NOMO-1 treated with DMSO at 0.1 percent for 48 hours (cell line): ENCODE results near the gene JMJD4.
"Not testable (repeated sequence)": the region's sequence is repeated elsewhere in the genome, so short reads cannot be mapped to it uniquely, and the experiment has no call there.

ENCODE experiments used
- DNase-seq: peaks from one replicate; lab custom pipeline; 2025; ENCODE audit not compliant: unreplicated experiment; lab: John Stamatoyannopoulos, UW

Gene JMJD4

DNA sequence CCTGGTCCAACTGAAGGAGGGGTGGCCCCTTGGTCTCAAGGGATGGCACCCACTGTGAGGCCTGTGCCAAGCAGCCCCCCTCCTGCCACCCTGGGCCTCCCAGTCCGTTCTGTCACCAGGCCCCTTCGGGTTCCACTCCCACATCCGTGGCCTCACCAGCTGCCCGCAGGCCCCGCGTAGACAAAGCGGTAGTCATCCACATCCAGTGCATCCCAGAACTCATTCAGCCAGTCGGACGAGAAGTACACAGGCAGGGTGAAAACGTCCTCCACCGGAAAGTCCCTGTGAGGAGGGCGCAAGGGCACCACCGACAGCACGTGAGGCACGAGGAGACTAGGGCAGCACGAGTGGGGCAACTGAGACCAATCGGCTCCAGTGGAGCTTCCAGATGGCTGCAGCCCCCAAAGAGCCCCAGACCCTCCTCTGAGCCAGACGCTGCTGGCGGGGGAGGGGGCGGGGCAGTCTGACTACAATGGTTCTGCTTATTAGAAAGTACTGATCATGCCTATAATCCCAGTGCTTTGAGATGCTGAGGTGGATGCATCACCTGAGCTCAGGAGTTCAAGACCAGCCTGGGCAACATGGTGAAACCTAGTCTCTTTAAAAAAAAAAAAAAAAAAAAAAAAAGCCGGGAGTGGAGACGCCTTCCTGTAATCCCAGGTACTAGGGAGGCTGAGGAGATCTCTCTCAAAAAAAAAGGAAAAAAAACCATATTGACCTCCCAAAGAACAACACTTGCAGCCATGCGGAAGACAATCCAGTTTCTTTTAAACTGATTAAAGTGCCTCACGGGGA, 1.2 kb downstream of the JMJD4 start:
- no peak for DNase-seq

DNA sequence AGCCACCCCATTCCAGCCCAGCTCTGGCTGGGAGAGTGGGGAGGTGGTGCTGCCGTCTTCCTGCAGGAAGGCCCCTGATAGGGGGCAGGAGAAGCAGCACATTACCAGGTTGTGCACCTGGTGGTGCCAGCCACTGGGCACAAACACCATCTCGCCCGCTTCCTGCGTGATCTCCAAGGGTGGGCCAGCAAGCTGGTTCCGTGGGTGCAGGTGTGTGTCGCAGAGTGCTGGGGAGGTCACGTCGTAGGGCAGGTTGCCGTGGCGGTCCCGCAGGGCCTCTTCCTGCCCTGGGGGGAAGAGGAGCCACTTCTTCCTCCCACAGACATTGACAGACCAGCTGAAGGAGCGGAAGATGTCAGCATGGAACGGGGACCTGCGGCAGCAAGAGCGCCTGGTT, 1.8 kb downstream of the JMJD4 start:
- DNase-seq: no peak

GRCh38 chr1:227732586-227733308, 2.4 kb downstream of the JMJD4 start:
- no peak for DNase-seq

- DNase-seq: no peak
Observed at GRCh38 chr1:227731696-227732585, 3.2 kb downstream of the JMJD4 start.

- DNase-seq: no peak
Observed at GRCh38 chr1:227731241-227731677, 3.8 kb downstream of the JMJD4 start.

- DNase-seq: no peak
Observed at GRCh38 chr1:227730630-227731151, 4.4 kb downstream of the JMJD4 start.

DNA sequence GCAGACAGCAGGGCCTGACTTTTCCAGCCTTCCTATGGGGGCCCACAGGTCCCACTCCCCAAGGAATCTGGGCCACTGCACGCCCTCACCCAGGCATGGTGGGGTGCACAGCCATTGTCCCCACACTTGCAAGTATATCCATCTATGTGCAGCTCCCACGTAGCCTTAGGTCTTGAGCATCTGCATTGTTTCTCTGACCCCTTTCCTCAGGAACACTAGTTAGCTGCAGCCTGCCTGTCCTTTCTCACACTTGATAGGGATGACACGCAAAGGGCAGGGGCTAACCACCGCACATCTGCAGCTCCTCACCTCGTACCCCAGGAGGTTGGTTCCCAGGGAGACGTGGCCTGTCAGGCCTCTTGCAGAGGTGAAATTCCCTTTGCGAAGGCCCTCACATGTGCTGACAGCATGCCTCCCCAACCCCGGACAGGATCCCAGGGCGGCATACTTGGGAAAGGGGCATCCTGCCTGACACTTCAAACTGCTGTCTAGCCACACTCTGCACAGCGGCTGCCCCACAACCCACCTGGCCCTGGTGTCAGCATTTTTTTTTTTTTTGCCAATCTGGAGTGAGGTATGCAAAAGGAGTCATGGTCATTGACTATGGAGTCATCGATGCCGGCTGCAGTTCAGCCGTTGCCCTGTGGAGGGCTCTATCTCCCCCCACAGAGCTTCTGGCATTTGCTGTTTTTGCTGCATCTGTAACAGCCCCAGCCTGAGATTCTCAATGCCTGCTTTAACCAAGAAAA, 5.0 kb downstream of the JMJD4 start:
- peak; percentile 14 for DNase-seq

DNA sequence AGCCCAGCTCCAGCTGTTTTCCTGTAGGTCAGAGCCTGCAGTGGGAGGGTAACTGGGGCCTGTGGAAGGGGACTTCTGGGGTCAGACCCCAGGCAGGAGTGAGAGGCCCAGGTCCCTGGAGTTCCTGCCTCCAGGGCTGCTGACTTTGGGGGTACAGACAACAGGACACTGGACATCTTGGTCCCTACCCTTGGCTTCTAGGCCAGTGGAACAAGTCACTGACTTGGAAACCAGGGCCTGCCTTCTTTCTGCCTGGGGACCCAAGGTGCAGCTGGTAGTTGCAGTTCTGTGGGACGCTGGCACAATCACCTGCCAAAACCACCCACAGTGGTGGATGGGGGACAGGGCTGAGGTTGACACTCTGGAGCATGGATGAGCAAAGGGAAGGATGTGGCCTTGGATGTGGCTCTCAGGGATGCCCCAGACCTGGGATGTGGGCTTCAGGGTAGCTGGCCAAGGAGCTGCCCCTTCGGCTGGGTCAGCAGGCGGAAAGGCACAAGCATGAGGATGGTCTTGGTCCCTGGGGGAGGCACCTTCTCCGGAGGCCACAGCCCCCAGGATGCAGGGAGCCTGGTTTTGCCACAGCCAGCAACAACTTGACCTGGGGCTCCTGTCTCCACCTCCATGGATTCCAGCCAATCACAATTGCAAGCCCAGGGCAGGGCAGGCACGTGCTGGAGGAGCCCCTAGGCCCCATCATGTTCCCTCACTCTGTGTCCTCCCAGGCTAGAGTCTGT, 5.8 kb downstream of the JMJD4 start:
- DNase-seq: no peak

DNA sequence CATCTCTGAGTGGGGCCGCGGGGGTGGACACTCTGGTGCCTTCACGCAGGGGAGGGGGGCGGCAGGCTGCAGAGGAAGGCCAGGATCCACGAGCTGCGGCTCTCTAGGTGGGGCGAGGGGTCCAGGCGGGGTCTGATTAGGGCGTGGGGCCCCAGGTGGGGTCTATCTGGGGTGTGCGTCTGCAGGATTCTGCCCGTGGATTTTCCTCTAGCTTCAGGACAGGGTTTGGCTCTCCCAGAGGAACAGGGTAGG, 6.3 kb downstream of the JMJD4 start:
- DNase-seq: no peak

GRCh38 chr1:227728059-227728891, 6.8 kb downstream of the JMJD4 start:
- peak; percentile 24 for DNase-seq

- DNase-seq: no peak
Observed at GRCh38 chr1:227726924-227727599, 8.0 kb downstream of the JMJD4 start.

- no peak for DNase-seq
Observed at GRCh38 chr1:227726318-227726717, 8.8 kb downstream of the JMJD4 start.

- no peak for DNase-seq
Observed at GRCh38 chr1:227725046-227725445, 10.1 kb downstream of the JMJD4 start.

- DNase-seq: no peak
Observed at GRCh38 chr1:227723474-227723873, 11.6 kb downstream of the JMJD4 start.

GRCh38 chr1:227718932-227719331, 16.2 kb downstream of the JMJD4 start:
- DNase-seq: no peak

DNA sequence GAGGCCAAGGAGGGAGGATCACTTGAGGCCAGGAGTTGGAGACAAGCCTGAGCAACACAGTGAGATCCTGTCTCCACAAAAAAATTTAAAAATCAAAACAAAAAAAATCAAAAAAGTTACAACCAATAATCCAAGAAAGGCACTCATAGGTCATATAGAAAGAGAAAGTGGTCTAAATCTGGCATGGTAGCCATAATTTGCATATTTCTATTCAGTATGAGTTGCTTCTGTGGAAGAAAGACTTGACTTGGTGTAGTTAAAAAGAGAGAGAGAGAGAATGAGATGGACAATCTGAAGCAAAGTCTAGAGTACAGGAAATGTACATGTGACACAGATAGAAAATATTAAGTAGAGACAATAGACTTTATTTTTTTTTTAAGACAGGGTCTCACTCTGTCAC, 22.5 kb downstream of the JMJD4 start:
- no peak for DNase-seq

GRCh38 chr1:227710474-227710873, 24.6 kb downstream of the JMJD4 start:
- not testable (repeated sequence) for DNase-seq

DNA sequence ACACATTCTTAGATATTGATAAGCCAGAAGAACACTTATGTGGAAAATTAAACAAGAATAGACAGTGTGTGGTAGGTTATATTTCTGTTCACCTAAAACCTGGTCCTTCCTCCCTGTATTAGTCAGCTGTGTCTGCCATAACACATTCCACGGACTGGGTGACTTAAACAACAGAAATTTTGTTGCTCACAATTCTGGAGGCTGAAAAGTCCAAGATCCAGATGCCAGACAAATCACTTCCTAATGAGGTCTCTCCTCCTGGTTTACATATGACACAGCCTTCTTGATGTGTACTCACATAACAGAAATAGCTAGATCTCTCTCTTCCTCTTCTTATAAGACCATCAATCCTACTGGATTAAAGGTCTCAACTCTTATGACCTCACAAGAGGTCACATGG, 25.7 kb downstream of the JMJD4 start:
- DNase-seq: no peak

- DNase-seq: no peak
Observed at GRCh38 chr1:227707846-227708245, 27.3 kb downstream of the JMJD4 start.
